NAMALWA (cell line): ENCODE data around the gene SUGP1.
"Not testable (repeated sequence)": the region's sequence is repeated elsewhere in the genome, so short reads cannot be mapped to it uniquely, and the experiment has no call there.

ENCODE experiments used
- DNase-seq: peaks from one replicate; pipeline ENCODE4 v3.0.0-alpha.2; 2015; ENCODE audit warnings: low spot score

Gene SUGP1

GRCh38 chr19:19320361-19321140 is at the start of gene SUGP1, which contains the start of gene MAU2:
SUGP1 (minus strand) TSS chr19:19320509; CDS start chr19:19320496, 13 bp downstream.
MAU2 (plus strand) TSS chr19:19320829; CDS start chr19:19320860, 31 bp downstream.
- DNase-seq: peak; percentile 95

- no peak for DNase-seq
Measured at GRCh38 chr19:19368087-19368486, 47.8 kb upstream of the SUGP1 start.

GRCh38 chr19:19366434-19367396 is 46.4 kb upstream of the SUGP1 start:
- DNase-seq: peak; percentile 87

GRCh38 chr19:19362075-19362474 is 41.8 kb upstream of the SUGP1 start:
- DNase-seq: no peak

- peak; percentile 89 for DNase-seq
Measured at GRCh38 chr19:19361075-19361594, 40.8 kb upstream of the SUGP1 start.

GRCh38 chr19:19356901-19357566 is 36.7 kb upstream of the SUGP1 start:
- DNase-seq: no peak

- no peak for DNase-seq
Measured at GRCh38 chr19:19356500-19356899, 36.2 kb upstream of the SUGP1 start.

- DNase-seq: no peak
Measured at GRCh38 chr19:19355606-19356139, 35.4 kb upstream of the SUGP1 start.

- no peak for DNase-seq
Measured at GRCh38 chr19:19354932-19355331, 34.6 kb upstream of the SUGP1 start.

- no peak for DNase-seq
Measured at GRCh38 chr19:19354007-19354406, 33.7 kb upstream of the SUGP1 start.

GRCh38 chr19:19352823-19353222 is 32.5 kb upstream of the SUGP1 start:
- DNase-seq: no peak

- not testable (repeated sequence) for DNase-seq
Measured at GRCh38 chr19:19350756-19351155, 30.4 kb upstream of the SUGP1 start.

- DNase-seq: no peak
Measured at GRCh38 chr19:19349365-19349764, 29.1 kb upstream of the SUGP1 start.

- no peak for DNase-seq
Measured at GRCh38 chr19:19348266-19348665, 28.0 kb upstream of the SUGP1 start.

- DNase-seq: no peak
Measured at GRCh38 chr19:19347401-19348110, 27.2 kb upstream of the SUGP1 start.

GRCh38 chr19:19345970-19346369 is 25.7 kb upstream of the SUGP1 start:
- DNase-seq: no peak

GRCh38 chr19:19345232-19345631 is 24.9 kb upstream of the SUGP1 start:
- no peak for DNase-seq

GRCh38 chr19:19343762-19344161 is 23.5 kb upstream of the SUGP1 start:
- no peak for DNase-seq

- no peak for DNase-seq
Measured at GRCh38 chr19:19343016-19343362, 22.7 kb upstream of the SUGP1 start.

- DNase-seq: peak; percentile 66
Measured at GRCh38 chr19:19342086-19343015, 22.0 kb upstream of the SUGP1 start.
